Kidney epithelial cell (primary cell): ENCODE data around the gene CDC42BPG. TPM values are rescaled to one million over a fixed set of nuclear protein-coding genes. Genes with fewer than 3 reads are reported as not detected.

ENCODE experiments used
- DNase-seq: peaks from one replicate; pipeline ENCODE4 v3.0.0-alpha.2; 2010; ENCODE audit warnings: low read depth
- H3K27me3 ChIP-seq: 2 replicates; pipeline ENCODE4 v1.6.0; 2011; ENCODE audit warnings: low read length; ENCODE audit not compliant: control insufficient read depth, insufficient read depth
- H3K36me3 ChIP-seq: 2 replicates; pipeline ENCODE4 v1.5.1; 2011; ENCODE audit warnings: low read length; ENCODE audit not compliant: control insufficient read depth, insufficient read depth
- H3K4me3 ChIP-seq: 2 replicates; pipeline ENCODE4 v1.5.1; 2011; ENCODE audit warnings: low read depth, mild to moderate bottlenecking, control low read depth, low read length
- total RNA-seq: library from RNA; depleted of rRNA; stranded (reverse); fragments of >200 nt; gene quantifications from 2 replicates; pipeline ENCODE4 v1.2.3, GENCODE V29; 2015
- TF ChIP-seq, protein P1 (sequence below): IDR thresholded peaks from 2 replicates; pipeline ENCODE4 v1.5.1; 2011; ENCODE audit warnings: mild to moderate bottlenecking, moderate library complexity, low read length, control low read depth, inconsistent platforms; ENCODE audit not compliant: insufficient read depth, poor library complexity, severe bottlenecking

Gene CDC42BPG, protein sequence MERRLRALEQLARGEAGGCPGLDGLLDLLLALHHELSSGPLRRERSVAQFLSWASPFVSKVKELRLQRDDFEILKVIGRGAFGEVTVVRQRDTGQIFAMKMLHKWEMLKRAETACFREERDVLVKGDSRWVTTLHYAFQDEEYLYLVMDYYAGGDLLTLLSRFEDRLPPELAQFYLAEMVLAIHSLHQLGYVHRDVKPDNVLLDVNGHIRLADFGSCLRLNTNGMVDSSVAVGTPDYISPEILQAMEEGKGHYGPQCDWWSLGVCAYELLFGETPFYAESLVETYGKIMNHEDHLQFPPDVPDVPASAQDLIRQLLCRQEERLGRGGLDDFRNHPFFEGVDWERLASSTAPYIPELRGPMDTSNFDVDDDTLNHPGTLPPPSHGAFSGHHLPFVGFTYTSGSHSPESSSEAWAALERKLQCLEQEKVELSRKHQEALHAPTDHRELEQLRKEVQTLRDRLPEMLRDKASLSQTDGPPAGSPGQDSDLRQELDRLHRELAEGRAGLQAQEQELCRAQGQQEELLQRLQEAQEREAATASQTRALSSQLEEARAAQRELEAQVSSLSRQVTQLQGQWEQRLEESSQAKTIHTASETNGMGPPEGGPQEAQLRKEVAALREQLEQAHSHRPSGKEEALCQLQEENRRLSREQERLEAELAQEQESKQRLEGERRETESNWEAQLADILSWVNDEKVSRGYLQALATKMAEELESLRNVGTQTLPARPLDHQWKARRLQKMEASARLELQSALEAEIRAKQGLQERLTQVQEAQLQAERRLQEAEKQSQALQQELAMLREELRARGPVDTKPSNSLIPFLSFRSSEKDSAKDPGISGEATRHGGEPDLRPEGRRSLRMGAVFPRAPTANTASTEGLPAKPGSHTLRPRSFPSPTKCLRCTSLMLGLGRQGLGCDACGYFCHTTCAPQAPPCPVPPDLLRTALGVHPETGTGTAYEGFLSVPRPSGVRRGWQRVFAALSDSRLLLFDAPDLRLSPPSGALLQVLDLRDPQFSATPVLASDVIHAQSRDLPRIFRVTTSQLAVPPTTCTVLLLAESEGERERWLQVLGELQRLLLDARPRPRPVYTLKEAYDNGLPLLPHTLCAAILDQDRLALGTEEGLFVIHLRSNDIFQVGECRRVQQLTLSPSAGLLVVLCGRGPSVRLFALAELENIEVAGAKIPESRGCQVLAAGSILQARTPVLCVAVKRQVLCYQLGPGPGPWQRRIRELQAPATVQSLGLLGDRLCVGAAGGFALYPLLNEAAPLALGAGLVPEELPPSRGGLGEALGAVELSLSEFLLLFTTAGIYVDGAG (N-terminal part only)
- 10.7 and 12.8 TPM in 2 replicates for total RNA-seq

DNA sequence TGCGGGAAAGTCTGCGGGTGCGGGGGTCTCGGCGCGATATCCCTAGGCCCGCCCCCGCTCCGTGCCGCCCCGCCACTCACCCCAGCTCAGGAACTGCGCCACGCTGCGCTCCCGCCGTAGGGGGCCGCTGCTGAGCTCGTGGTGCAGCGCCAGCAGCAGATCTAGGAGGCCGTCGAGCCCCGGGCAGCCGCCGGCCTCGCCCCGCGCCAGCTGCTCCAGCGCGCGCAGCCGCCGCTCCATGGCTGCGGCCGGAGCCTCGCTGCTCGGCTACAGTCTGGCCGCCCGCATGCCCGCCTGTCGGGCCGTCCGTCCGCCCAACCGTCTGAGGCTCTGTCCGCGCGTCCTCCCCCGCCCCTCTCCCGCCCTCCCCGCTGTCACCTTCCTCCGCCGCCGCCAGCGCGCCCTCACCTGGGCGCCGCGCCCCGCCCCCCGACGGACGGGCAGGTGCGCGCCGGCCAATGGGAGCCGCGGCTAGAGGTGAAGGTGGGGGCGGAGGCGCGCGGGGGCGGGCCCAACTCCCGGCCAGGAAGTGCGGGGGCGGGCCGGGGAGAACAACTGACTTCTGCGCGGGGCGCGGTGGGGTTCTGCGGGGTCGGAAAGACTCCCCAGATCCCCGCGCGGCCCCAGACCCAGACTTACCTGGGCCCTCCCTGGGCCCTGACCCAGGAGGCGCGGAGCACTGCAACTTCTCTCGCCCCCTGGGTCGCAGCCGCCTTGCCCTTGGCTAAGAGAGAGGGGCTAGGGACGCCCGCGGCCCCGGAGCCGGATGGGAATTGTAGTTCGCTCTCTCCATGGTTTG is at the start of gene CDC42BPG:
Gene CDC42BPG (minus strand): TSS at position 324 of the 799 bp plus-strand sequence. CDS start 84 bp downstream, at position 240.
- Histone ChIP-seq H3K4me3 (peak within 1 kb of the TSS; percentile 36), H3K27me3 (no peaks in the 10 kb centered on the region), H3K36me3 (no peaks in the 10 kb centered on the region)
- no peak for DNase-seq
- TF ChIP-seq, protein P1, sequence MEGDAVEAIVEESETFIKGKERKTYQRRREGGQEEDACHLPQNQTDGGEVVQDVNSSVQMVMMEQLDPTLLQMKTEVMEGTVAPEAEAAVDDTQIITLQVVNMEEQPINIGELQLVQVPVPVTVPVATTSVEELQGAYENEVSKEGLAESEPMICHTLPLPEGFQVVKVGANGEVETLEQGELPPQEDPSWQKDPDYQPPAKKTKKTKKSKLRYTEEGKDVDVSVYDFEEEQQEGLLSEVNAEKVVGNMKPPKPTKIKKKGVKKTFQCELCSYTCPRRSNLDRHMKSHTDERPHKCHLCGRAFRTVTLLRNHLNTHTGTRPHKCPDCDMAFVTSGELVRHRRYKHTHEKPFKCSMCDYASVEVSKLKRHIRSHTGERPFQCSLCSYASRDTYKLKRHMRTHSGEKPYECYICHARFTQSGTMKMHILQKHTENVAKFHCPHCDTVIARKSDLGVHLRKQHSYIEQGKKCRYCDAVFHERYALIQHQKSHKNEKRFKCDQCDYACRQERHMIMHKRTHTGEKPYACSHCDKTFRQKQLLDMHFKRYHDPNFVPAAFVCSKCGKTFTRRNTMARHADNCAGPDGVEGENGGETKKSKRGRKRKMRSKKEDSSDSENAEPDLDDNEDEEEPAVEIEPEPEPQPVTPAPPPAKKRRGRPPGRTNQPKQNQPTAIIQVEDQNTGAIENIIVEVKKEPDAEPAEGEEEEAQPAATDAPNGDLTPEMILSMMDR = peak; percentile 44

DNA sequence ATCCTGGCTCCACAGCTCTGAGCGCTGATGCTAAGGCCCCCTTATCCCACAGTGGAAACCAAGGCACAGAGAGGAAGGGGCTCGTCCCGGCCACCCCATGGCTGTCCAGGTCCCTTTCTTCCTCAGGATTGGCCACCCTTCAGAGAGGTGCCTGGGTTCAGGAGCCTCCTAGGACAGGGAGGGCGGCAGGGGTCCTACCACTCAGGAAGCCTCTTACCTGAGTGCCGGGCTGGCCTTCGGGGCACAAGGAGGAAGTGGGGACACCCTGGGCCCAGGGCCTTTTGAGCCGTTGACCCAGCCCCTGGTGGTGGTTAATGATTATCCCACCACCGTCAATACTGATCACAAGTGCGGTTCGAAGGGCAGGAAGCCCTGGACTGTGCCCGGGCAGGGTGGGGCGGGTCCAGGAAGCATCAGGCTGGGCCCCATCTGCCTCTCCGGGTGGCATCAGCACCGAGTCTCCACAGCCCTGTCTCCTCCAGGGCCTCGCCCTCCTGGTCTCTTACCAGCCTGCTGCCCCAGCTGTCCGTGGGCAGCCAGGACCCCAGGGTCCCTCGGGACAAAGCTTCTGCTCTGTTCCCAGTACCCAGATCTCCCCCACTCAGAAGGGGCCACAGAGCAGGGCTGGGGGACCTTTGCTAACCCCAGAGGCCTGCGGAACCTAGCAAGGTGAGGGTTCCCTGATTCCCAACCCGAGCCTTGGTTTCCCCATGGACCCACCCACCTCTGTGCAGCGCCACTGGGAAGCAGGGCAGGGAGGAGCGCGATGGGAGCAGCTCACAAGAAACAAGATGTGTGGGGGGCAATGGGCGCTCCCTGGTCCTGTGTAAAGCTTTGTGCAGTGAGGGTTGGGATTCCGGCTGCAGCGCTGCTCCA is 49.0 kb upstream of the CDC42BPG start:
- TF ChIP-seq, protein P1 = no peak
- DNase-seq = no peak

DNA sequence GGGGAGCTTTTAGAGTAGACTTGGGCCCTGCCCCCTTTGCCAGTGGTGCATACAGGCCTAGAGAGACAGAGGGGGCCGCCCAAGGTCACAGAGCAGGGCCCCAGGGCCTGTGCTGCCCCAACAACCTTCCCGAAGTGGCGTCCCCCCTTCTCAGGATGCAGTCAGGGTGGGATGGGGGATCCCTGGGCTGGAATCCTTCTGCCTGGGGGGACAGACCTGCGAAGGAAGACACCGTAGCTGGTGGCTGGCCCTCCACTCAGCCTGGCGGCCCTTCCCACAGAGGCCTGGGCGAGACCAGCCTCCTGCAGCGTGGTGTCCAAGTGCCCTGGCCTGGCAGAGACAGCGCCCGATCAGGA is 48.4 kb upstream of the CDC42BPG start:
- Histone ChIP-seq H3K36me3 (no peaks in the 10 kb centered on the region), H3K27me3 (no peaks in the 10 kb centered on the region), H3K4me3 (no peak overlapping the region)
- no peak for DNase-seq
- TF ChIP-seq, protein P1 = no peak

More for the DNA sequence above, 49.0 kb upstream of the CDC42BPG start:
- no peaks in the 10 kb centered on the region for H3K27me3 ChIP-seq
- H3K4me3 ChIP-seq = no peak overlapping the region
- no peaks in the 10 kb centered on the region for H3K36me3 ChIP-seq

DNA sequence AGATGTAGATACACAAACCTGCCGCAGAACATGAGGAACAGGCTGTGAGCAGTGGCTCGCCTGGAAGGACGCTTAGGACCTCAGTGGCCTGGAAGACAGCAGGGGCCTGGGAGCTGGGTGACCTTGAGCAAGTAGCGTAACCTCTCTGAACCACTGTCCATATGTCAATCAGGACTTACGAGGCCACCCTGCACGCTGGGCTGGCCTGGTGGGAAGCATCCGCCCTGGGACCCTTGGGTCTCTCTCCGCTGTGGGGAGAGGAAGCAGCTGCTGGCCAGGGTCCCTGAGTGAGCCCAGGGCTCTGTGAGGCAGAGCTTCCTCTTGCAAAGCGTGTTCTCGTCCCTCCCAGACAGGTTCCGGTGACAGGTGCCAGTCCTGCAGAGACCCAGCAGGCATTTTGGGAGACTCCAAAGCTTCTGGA is 48.0 kb upstream of the CDC42BPG start:
- Histone ChIP-seq H3K27me3 (no peaks in the 10 kb centered on the region), H3K36me3 (no peaks in the 10 kb centered on the region), H3K4me3 (no peak overlapping the region)
- TF ChIP-seq, protein P1 = no peak
- DNase-seq = no peak
